Activated naive CD4-positive, alpha-beta T cell treated with anti-CD3 and anti-CD28 coated beads for 36 hours (primary cell): ENCODE measurements around the gene MMP14. TPM values are rescaled to one million over a fixed set of nuclear protein-coding genes. Genes with fewer than 3 reads are reported as not detected.

ENCODE experiments used
- CTCF ChIA-PET: fragments of 350-600 bp; sonication (Branson Sonifier 250); formaldehyde crosslinking; loops from one replicate; lab custom pipeline; 2021; ENCODE audit warnings: antibody characterized with exemption; lab: Charles Lee
- DNase-seq: peaks from one replicate; pipeline ENCODE4 v3.0.0-alpha.2; 2020
- H3K27ac Mint-ChIP-seq: one replicate; pipeline ENCODE4 v1.8.0; 2021; ENCODE audit warnings: mild to moderate bottlenecking, mixed read lengths
- H3K27me3 Mint-ChIP-seq: one replicate; pipeline ENCODE4 v1.8.0; 2021; ENCODE audit warnings: low read depth, mixed read lengths
- H3K36me3 Mint-ChIP-seq: one replicate; pipeline ENCODE4 v1.8.0; 2021; ENCODE audit warnings: low read depth, mixed read lengths
- H3K4me1 Mint-ChIP-seq: one replicate; pipeline ENCODE4 v1.8.0; 2021; ENCODE audit warnings: low read depth, mixed read lengths
- H3K4me3 Mint-ChIP-seq: one replicate; pipeline ENCODE4 v1.8.0; 2021; ENCODE audit warnings: mild to moderate bottlenecking, moderate library complexity, mixed read lengths
- H3K9me3 Mint-ChIP-seq: one replicate; pipeline ENCODE4 v1.8.0; 2021; ENCODE audit warnings: mixed read lengths
- intact Hi-C: fragments of 100-400 bp; cut with micrococcal nuclease; formaldehyde crosslinking; loops from one replicate; pipeline ENCODE4 v1.15.1; 2023
- total RNA-seq, 2 experiments: library from RNA; stranded (reverse); gene quantifications; one replicate each; pipeline ENCODE4 v1.2.3, GENCODE V29; 2021

Gene MMP14
- total RNA-seq, 2 experiments from 2014 or later: 1.3 to 2.1 TPM

GRCh38 chr14:22896356-22896755 is 60.0 kb downstream of the MMP14 start:
- no peak overlapping the region for H3K27ac Mint-ChIP-seq

GRCh38 chr14:22896760-22897159 is 60.4 kb downstream of the MMP14 start:
- Mint-ChIP-seq H3K4me3 (no peak overlapping the region), H3K4me1 (peaks cover 12% of the 10 kb centered on the region), H3K36me3 (peaks cover 7% of the 10 kb centered on the region), H3K9me3 (no peaks in the 10 kb centered on the region), H3K27me3 (no peaks in the 10 kb centered on the region), H3K27ac (no peak overlapping the region)
- no peak for DNase-seq
- intact Hi-C loops: no loop called here
- CTCF ChIA-PET: interaction anchor here (0.8 to 3.1 kb wide), 8 partner anchors 11 to 172 kb away, joined by 3 to 27 read pairs (median 4); partner anchors contain the start of gene LRP10

More at GRCh38 chr14:22896356-22896755, 60.0 kb downstream of the MMP14 start:
- no peak overlapping the region for H3K4me3 Mint-ChIP-seq
- no peaks in the 10 kb centered on the region for H3K9me3 Mint-ChIP-seq
- intact Hi-C loops: no loop called here
- CTCF ChIA-PET: interaction anchor here (0.8 to 3.1 kb wide), 8 partner anchors 11 to 172 kb away, joined by 3 to 27 read pairs (median 4); partner anchors contain the start of gene LRP10
- H3K27me3 Mint-ChIP-seq: no peaks in the 10 kb centered on the region
- peaks cover 4% of the 10 kb centered on the region for H3K36me3 Mint-ChIP-seq
- H3K4me1 Mint-ChIP-seq: peaks cover 12% of the 10 kb centered on the region
- DNase-seq: no peak

- intact Hi-C loops: no loop called here
- H3K27me3 Mint-ChIP-seq: no peaks in the 10 kb centered on the region
- DNase-seq: no peak
- no peak overlapping the region for H3K4me3 Mint-ChIP-seq
- no peaks in the 10 kb centered on the region for H3K9me3 Mint-ChIP-seq
- H3K4me1 Mint-ChIP-seq: peaks cover 12% of the 10 kb centered on the region
- H3K27ac Mint-ChIP-seq: no peak overlapping the region
- CTCF ChIA-PET: interaction anchor here (1.3 to 6.7 kb wide), 7 partner anchors 10 to 171 kb away, joined by 3 to 72 read pairs (median 3); partner anchors contain the start of genes LRP10 and REM2
- H3K36me3 Mint-ChIP-seq: peaks cover 12% of the 10 kb centered on the region
These were observed 61.0 kb downstream of the MMP14 start for GRCh38 chr14:22897357-22897756.

Other genes with a start within 250 kb of the MMP14 start
- 100 to 1,000 TPM; 219 to 226 TPM for gene DAD1, start 247.4 kb upstream of the MMP14 start, total RNA-seq
- 10 to 100 TPM; 11.1 to 11.9 TPM for gene ABHD4, start 238.3 kb upstream of the MMP14 start, total RNA-seq
- not detected for gene OR6J1, start 192.2 kb upstream of the MMP14 start, total RNA-seq
- 100 to 1,000 TPM; 149 to 152 TPM for gene OXA1L, start 69.9 kb upstream of the MMP14 start, total RNA-seq
- 1 to 10 TPM in 1 of 2 experiments, under 1 TPM in 1; 0.40 to 1.1 TPM for gene SLC7A7, start 21.1 kb upstream of the MMP14 start, total RNA-seq
- 100 to 1,000 TPM; 170 TPM for gene MRPL52, start 6.7 kb upstream of the MMP14 start, total RNA-seq
- gene LRP10, start 35.2 kb downstream of the MMP14 start, total RNA-seq: 10 to 100 TPM; 71.9 to 75.2 TPM
- gene REM2, start 46.6 kb downstream of the MMP14 start, total RNA-seq: under 1 TPM; 0.69 to 0.74 TPM
- gene RBM23, start 82.6 kb downstream of the MMP14 start, total RNA-seq: 10 to 100 TPM; 53.5 to 61.2 TPM
- 10 to 100 TPM; 81.0 to 92.8 TPM for gene PRMT5, start 92.8 kb downstream of the MMP14 start, total RNA-seq
- gene HAUS4, start 120.5 kb downstream of the MMP14 start, total RNA-seq: 10 to 100 TPM; 97.1 to 97.3 TPM
- gene AJUBA, start 146.0 kb downstream of the MMP14 start, total RNA-seq: 1 to 10 TPM; 2.1 to 2.8 TPM
- gene C14orf93, start 173.6 kb downstream of the MMP14 start, total RNA-seq: 1 to 10 TPM; 8.3 to 9.3 TPM
- 100 to 1,000 TPM; 120 to 125 TPM for gene PSMB5, start 198.3 kb downstream of the MMP14 start, total RNA-seq
- gene PSMB11, start 205.6 kb downstream of the MMP14 start, total RNA-seq: not detected
- gene CDH24, start 220.9 kb downstream of the MMP14 start, total RNA-seq: 1 to 10 TPM; 1.3 to 1.4 TPM